CD4-positive, CD25-positive, alpha-beta regulatory T cell (primary cell): ENCODE measurements around the gene MESD. TPM values are rescaled to one million over a fixed set of nuclear protein-coding genes. Genes with fewer than 3 reads are reported as not detected.

Source experiments
- ATAC-seq, 2 donors: fragments of 150-1000 bp; cut with Tn5 transposase; one replicate each; pipeline ENCODE4 v1.10.0; 2021; ENCODE audit warnings: low read depth in 2 of 2, moderate number of reproducible peaks in 2 of 2, moderate library complexity in 1 of 2
- DNase-seq, 3 donors: peaks; one replicate each; pipeline versions ENCODE4 v3.0.0 to v3.0.0-alpha.2; 2012 to 2022; ENCODE audit warnings: mixed read lengths in 1 of 3
- H3K27ac ChIP-seq: one replicate; pipeline ENCODE4 v1.7.0; 2013; ENCODE audit warnings: mild to moderate bottlenecking, low read length; ENCODE audit not compliant: insufficient read depth, poor library complexity, severe bottlenecking
- H3K27me3 ChIP-seq: one replicate; pipeline ENCODE4 v1.7.0; 2013; ENCODE audit warnings: low read length; ENCODE audit not compliant: control insufficient read depth, insufficient read depth
- H3K36me3 ChIP-seq: one replicate; pipeline ENCODE4 v1.7.0; 2013; ENCODE audit warnings: mild to moderate bottlenecking, low read length, moderate library complexity; ENCODE audit not compliant: control insufficient read depth, insufficient read depth
- H3K4me1 ChIP-seq: 2 replicates; pipeline ENCODE4 v1.7.0; 2013; ENCODE audit warnings: mild to moderate bottlenecking, low read length; ENCODE audit not compliant: insufficient read depth, control insufficient read depth, poor library complexity, severe bottlenecking
- H3K4me3 ChIP-seq: one replicate; pipeline ENCODE4 v1.7.0; 2013; ENCODE audit warnings: low read depth, mild to moderate bottlenecking, low read length, moderate library complexity
- H3K9me3 ChIP-seq, 2 experiments: 1 replicate in 1 of 2; 2 replicates in 1 of 2; pipeline ENCODE4 v1.7.0; 2013; ENCODE audit warnings: low read length in 2 of 2, mild to moderate bottlenecking in 1 of 2, moderate library complexity in 1 of 2; ENCODE audit not compliant: control insufficient read depth in 2 of 2
- H3K27ac Mint-ChIP-seq, 3 donors: one replicate each; pipeline ENCODE4 v1.8.0; 2020 to 2022; ENCODE audit warnings: mild to moderate bottlenecking in 3 of 3, mixed read lengths in 3 of 3, moderate library complexity in 2 of 3
- H3K27me3 Mint-ChIP-seq: one replicate; pipeline ENCODE4 v1.8.0; 2022; ENCODE audit warnings: mild to moderate bottlenecking, mixed read lengths
- H3K36me3 Mint-ChIP-seq: one replicate; pipeline ENCODE4 v1.8.0; 2020; ENCODE audit warnings: mixed read lengths
- H3K4me1 Mint-ChIP-seq, 4 donors: one replicate each; pipeline ENCODE4 v1.8.0; 2020 to 2022; ENCODE audit warnings: mixed read lengths in 4 of 4, mild to moderate bottlenecking in 1 of 4
- H3K4me3 Mint-ChIP-seq, 4 donors: one replicate each; pipeline ENCODE4 v1.8.0; 2020 to 2022; ENCODE audit warnings: mild to moderate bottlenecking in 4 of 4, mixed read lengths in 4 of 4, moderate library complexity in 3 of 4
- H3K9me3 Mint-ChIP-seq, 7 donors: one replicate each; pipeline ENCODE4 v1.8.0; 2020 to 2022; ENCODE audit warnings: mixed read lengths in 7 of 7, mild to moderate bottlenecking in 3 of 7, moderate library complexity in 2 of 7
- polyA plus RNA-seq, 4 donors: library from polyadenylated mRNA; unstranded; fragments of 300-500 nt; fragmentation: Illumina TruSeq; gene quantifications; one replicate each; pipeline ENCODE4 v1.2.3, GENCODE V29; 2021
- total RNA-seq: library from RNA; stranded (reverse); gene quantifications from one replicate; pipeline ENCODE4 v1.2.3, GENCODE V29; 2022

The MESD gene
- total and polyA plus RNA-seq, 5 donors from 2014 or later: 18.4 to 34.1 (median 29.7) TPM

- DNase-seq: no peak
- no peak overlapping the region for H3K4me3 ChIP-seq
- no peak overlapping the region for H3K27ac ChIP-seq
- H3K4me1 ChIP-seq: no peaks in the 10 kb centered on the region
- no peaks in the 10 kb centered on the region for H3K27me3 ChIP-seq
- H3K9me3 ChIP-seq: no peaks in the 10 kb centered on the region
- H3K9me3 Mint-ChIP-seq: no peaks in the 10 kb centered on the region
- peaks cover 34% of the 10 kb centered on the region for H3K36me3 ChIP-seq
- H3K27ac Mint-ChIP-seq: no peak overlapping the region
- peaks cover 0 to 3% (median 0%) of the 10 kb centered on the region in 4 donors for H3K4me1 Mint-ChIP-seq
- no peak for ATAC-seq
- no peaks in the 10 kb centered on the region for H3K27me3 Mint-ChIP-seq
- no peak overlapping the region for H3K4me3 Mint-ChIP-seq
- H3K36me3 Mint-ChIP-seq: peaks cover 40% of the 10 kb centered on the region
Measured at GRCh38 chr15:80942266-80942665, 47.4 kb downstream of the MESD start.

GRCh38 chr15:80940851-80941250, 48.8 kb downstream of the MESD start:
- H3K4me1 Mint-ChIP-seq: peaks cover 0 to 3% (median 0%) of the 10 kb centered on the region in 4 donors
- no peaks in the 10 kb centered on the region for H3K27me3 Mint-ChIP-seq
- Histone ChIP-seq H3K9me3 (no peaks in the 10 kb centered on the region), H3K4me1 (no peaks in the 10 kb centered on the region), H3K27ac (no peak overlapping the region), H3K4me3 (no peak overlapping the region), H3K36me3 (peaks cover 23% of the 10 kb centered on the region), H3K27me3 (no peaks in the 10 kb centered on the region)
- no peaks in the 10 kb centered on the region for H3K9me3 Mint-ChIP-seq
- DNase-seq: no peak
- H3K27ac Mint-ChIP-seq: no peak overlapping the region
- no peak for ATAC-seq
- no peak overlapping the region for H3K4me3 Mint-ChIP-seq
- H3K36me3 Mint-ChIP-seq: peaks cover 46% of the 10 kb centered on the region

GRCh38 chr15:80940331-80940730, 49.3 kb downstream of the MESD start:
- DNase-seq (no peak), ATAC-seq (no peak)
- peaks cover 19% of the 10 kb centered on the region for H3K36me3 ChIP-seq
- H3K4me3 ChIP-seq: no peak overlapping the region
- no peaks in the 10 kb centered on the region for H3K4me1 Mint-ChIP-seq
- peak overlapping the region in 1 of 3 donors; percentile 9 for H3K27ac Mint-ChIP-seq
- H3K36me3 Mint-ChIP-seq: peaks cover 41% of the 10 kb centered on the region
- H3K9me3 Mint-ChIP-seq: no peaks in the 10 kb centered on the region
- H3K27ac ChIP-seq: no peak overlapping the region
- H3K9me3 ChIP-seq: no peaks in the 10 kb centered on the region
- H3K27me3 Mint-ChIP-seq: no peaks in the 10 kb centered on the region
- no peaks in the 10 kb centered on the region for H3K4me1 ChIP-seq
- no peak overlapping the region for H3K4me3 Mint-ChIP-seq
- H3K27me3 ChIP-seq: no peaks in the 10 kb centered on the region

GRCh38 chr15:80939216-80939615, 50.4 kb downstream of the MESD start:
- no peaks in the 10 kb centered on the region for H3K27me3 ChIP-seq
- DNase-seq: no peak
- H3K4me1 ChIP-seq: no peaks in the 10 kb centered on the region
- Mint-ChIP-seq H3K9me3 (no peaks in the 10 kb centered on the region), H3K36me3 (peaks cover 44% of the 10 kb centered on the region), H3K4me1 (peaks cover 0 to 3% (median 1%) of the 10 kb centered on the region in 4 donors), H3K27ac (no peak overlapping the region), H3K4me3 (no peak overlapping the region), H3K27me3 (no peaks in the 10 kb centered on the region)
- peaks cover 15% of the 10 kb centered on the region for H3K36me3 ChIP-seq
- H3K9me3 ChIP-seq: no peaks in the 10 kb centered on the region
- no peak overlapping the region for H3K27ac ChIP-seq
- H3K4me3 ChIP-seq: no peak overlapping the region
- ATAC-seq: no peak

- H3K9me3 Mint-ChIP-seq: no peaks in the 10 kb centered on the region
Measured at GRCh38 chr15:80937718-80938117, 51.9 kb downstream of the MESD start.

GRCh38 chr15:80936288-80937078, 53.1 kb downstream of the MESD start:
- Histone ChIP-seq H3K4me1 (no peaks in the 10 kb centered on the region), H3K27me3 (no peaks in the 10 kb centered on the region), H3K36me3 (peaks cover 2% of the 10 kb centered on the region), H3K9me3 (no peaks in the 10 kb centered on the region), H3K27ac (no peak overlapping the region), H3K4me3 (no peak overlapping the region)
- no peak overlapping the region for H3K27ac Mint-ChIP-seq
- no peaks in the 10 kb centered on the region for H3K27me3 Mint-ChIP-seq
- ATAC-seq: no peak
- H3K4me3 Mint-ChIP-seq: no peak overlapping the region
- DNase-seq: no peak
- no peaks in the 10 kb centered on the region for H3K9me3 Mint-ChIP-seq
- peaks cover 0 to 3% (median 1%) of the 10 kb centered on the region in 4 donors for H3K4me1 Mint-ChIP-seq
- peaks cover 28% of the 10 kb centered on the region for H3K36me3 Mint-ChIP-seq

More at GRCh38 chr15:80937718-80938117, 51.9 kb downstream of the MESD start:
- H3K36me3 ChIP-seq: peaks cover 13% of the 10 kb centered on the region
- H3K27me3 ChIP-seq: no peaks in the 10 kb centered on the region
- H3K4me1 ChIP-seq: no peaks in the 10 kb centered on the region
- H3K4me3 Mint-ChIP-seq: no peak overlapping the region
- no peak overlapping the region for H3K27ac ChIP-seq
- peaks cover 0 to 3% (median 1%) of the 10 kb centered on the region in 4 donors for H3K4me1 Mint-ChIP-seq
- H3K27ac Mint-ChIP-seq: no peak overlapping the region
- H3K9me3 ChIP-seq: no peaks in the 10 kb centered on the region
- H3K27me3 Mint-ChIP-seq: no peaks in the 10 kb centered on the region
- no peak for DNase-seq
- no peak overlapping the region for H3K4me3 ChIP-seq
- no peak for ATAC-seq
- peaks cover 35% of the 10 kb centered on the region for H3K36me3 Mint-ChIP-seq

GRCh38 chr15:80934761-80935221, 54.8 kb downstream of the MESD start:
- DNase-seq (no peak), ATAC-seq (no peak)
- Histone ChIP-seq H3K4me3 (no peak overlapping the region), H3K36me3 (no peaks in the 10 kb centered on the region), H3K9me3 (no peaks in the 10 kb centered on the region), H3K27ac (no peak overlapping the region), H3K27me3 (no peaks in the 10 kb centered on the region), H3K4me1 (no peaks in the 10 kb centered on the region)
- H3K9me3 Mint-ChIP-seq: no peaks in the 10 kb centered on the region
- no peaks in the 10 kb centered on the region for H3K27me3 Mint-ChIP-seq
- peaks cover 0 to 3% (median 1%) of the 10 kb centered on the region in 4 donors for H3K4me1 Mint-ChIP-seq
- no peak overlapping the region for H3K4me3 Mint-ChIP-seq
- no peak overlapping the region for H3K27ac Mint-ChIP-seq
- peaks cover 25% of the 10 kb centered on the region for H3K36me3 Mint-ChIP-seq

GRCh38 chr15:80932989-80933388, 56.6 kb downstream of the MESD start:
- ATAC-seq (no peak), DNase-seq (no peak)
- Histone ChIP-seq H3K9me3 (no peaks in the 10 kb centered on the region), H3K27ac (no peak overlapping the region), H3K27me3 (no peaks in the 10 kb centered on the region), H3K36me3 (no peaks in the 10 kb centered on the region), H3K4me3 (no peak overlapping the region), H3K4me1 (no peaks in the 10 kb centered on the region)
- Mint-ChIP-seq H3K4me3 (no peak overlapping the region), H3K27me3 (no peaks in the 10 kb centered on the region), H3K4me1 (peaks cover 0 to 3% (median 1%) of the 10 kb centered on the region in 4 donors), H3K27ac (no peak overlapping the region), H3K9me3 (no peaks in the 10 kb centered on the region), H3K36me3 (peaks cover 34% of the 10 kb centered on the region)
